ENCODE data around the gene CYBC1.

Gene CYBC1

DNA sequence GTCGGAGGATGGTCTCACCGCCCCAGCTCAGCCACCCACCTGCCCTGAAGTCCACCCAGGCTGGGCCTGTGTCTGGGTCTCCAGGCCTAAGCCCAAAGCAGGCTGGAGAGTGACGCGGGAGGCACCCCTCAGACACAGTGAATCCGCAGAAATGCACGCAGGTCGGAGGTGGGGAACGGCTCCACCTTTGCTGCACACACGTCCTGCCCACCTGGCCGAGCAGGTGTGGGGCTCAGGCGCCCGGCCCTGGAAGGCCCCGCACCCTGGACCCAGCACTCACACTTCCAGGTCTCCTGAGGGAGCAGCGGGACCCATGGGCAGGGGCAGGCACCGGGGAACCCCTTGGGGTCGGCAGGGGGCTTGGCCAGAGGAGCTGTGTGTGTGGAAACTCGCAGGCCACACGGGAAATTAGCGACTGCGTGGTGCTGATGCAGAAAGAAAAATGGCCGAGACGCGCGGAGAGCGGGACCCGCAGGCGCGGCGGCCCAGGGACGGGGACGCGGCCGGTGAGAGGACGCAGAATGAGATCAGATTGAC, 10.7 kb downstream of the CYBC1 start:
- Histone ChIP-seq H3K4me1 (no peaks in the 10 kb centered on the region), H3K27me3 (ENCODE audit: low read depth) (no peaks in the 10 kb centered on the region), H3K4me3 (no peak overlapping the region), H3K36me3 (replicated peaks) (peaks cover 9% of the 10 kb centered on the region), H3K9me3 (no peaks in the 10 kb centered on the region)
- no peak for DNase-seq (ENCODE audit: low spot score in 2 of 2)
- in situ Hi-C loops (cut with MboI; ENCODE audit: low sequenced_read_pairs): no loop called here

DNA sequence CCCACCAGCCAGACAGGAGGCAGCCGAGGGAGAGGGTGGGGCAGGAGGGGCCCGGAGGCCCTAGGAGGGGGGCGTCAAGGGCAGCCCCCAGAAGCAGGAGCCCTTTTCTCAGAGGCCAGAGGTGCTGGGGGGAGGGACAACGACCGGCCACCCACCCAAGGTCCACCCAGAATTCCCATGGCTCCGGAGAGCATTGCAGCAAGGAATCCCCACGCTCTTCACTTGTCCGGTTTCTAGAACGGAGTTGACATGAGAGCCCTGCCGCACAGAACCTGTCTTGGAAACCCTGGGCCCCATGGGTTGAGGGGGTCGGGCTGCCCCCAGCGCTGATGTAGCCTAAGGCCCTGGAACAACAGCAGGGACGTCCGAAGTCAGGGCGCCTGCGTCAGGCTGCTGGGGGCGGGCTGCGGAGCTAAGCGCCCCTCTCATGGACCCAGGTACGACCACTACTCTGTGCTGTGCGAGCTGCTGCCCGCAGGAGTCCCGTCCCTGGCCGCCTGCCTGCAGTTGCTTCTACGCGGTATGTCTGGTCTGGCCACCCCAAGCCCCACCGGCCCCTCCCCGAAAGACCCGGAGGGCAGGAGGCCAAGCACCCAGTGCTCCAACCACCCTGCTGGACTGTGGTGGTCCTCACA, 11.2 kb downstream of the CYBC1 start:
- H3K4me3 ChIP-seq: no peak overlapping the region
- H3K36me3 ChIP-seq (replicated peaks): peaks cover 9% of the 10 kb centered on the region
- in situ Hi-C loops (cut with MboI; ENCODE audit: low sequenced_read_pairs): no loop called here
- no peak for DNase-seq (ENCODE audit: low spot score in 2 of 2)
- no peaks in the 10 kb centered on the region for H3K4me1 ChIP-seq
- H3K9me3 ChIP-seq: no peaks in the 10 kb centered on the region
- no peaks in the 10 kb centered on the region for H3K27me3 ChIP-seq (ENCODE audit: low read depth)

DNA sequence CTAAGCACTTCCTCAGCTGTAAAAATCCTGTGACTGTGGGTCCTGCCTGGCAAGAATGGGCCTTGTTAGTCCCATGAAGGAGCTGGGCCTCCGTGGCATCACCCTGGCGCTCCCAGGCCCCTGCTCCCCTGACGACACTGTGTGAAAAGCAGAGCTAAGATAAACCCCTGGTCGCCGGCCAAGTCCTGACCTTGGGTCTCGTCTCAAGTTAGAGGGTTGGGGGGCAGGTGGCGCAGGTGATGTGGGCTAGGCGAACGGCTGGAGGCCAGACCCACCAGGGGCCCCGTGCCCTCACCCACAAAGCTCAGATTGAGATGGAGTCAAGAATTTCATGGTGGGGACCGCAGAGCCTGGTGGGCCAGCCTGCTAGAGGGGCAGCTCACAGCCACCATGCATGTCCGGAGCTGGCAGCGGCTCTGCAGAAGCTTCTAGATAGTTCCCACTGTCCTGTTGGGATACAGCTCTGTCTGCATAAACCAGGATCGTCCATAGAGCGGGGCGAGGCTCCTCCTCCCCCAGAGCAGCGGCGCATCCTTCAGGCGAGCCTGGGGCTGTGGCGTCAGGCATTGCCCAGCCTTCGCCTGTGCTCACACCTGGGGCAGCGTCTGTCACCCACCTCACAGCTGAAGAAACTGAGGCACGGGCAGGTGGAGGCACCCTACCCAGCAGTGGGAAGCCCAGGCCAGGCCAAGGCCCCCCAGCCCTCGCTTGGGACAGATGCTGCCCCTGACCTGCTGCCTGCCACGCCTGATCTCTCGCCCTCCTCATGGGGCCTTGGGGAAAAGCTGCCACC, 12.0 kb downstream of the CYBC1 start:
- no peak overlapping the region for H3K4me3 ChIP-seq
- in situ Hi-C loops (cut with MboI; ENCODE audit: low sequenced_read_pairs): no loop called here
- peaks cover 9% of the 10 kb centered on the region for H3K36me3 ChIP-seq (replicated peaks)
- no peaks in the 10 kb centered on the region for H3K4me1 ChIP-seq
- no peak for DNase-seq (ENCODE audit: low spot score in 2 of 2)
- no peaks in the 10 kb centered on the region for H3K9me3 ChIP-seq
- no peaks in the 10 kb centered on the region for H3K27me3 ChIP-seq (ENCODE audit: low read depth)

DNA sequence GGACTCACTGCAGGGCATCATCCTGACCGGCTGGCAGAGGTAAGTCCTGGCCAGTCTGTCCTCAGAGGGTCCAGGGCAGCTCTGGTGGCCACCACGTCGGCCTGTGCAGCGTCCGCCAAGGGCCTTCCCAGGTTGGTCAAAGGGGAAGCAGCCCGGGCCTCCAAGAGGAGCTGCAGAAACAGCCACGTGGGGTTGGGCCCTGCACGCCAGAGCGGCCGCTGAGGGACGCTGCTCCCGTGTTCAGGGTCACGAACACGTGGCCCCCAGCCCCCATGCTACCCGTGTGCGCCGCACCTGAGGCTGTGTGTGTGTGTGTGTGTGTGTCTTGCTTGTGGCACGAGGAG, 13.3 kb downstream of the CYBC1 start:
- H3K4me1 ChIP-seq: no peaks in the 10 kb centered on the region
- H3K4me3 ChIP-seq: no peak overlapping the region
- H3K36me3 ChIP-seq (replicated peaks): peaks cover 1% of the 10 kb centered on the region
- no peak for DNase-seq (ENCODE audit: low spot score in 2 of 2)
- H3K27me3 ChIP-seq (ENCODE audit: low read depth): no peaks in the 10 kb centered on the region
- no peaks in the 10 kb centered on the region for H3K9me3 ChIP-seq
- in situ Hi-C loops (cut with MboI; ENCODE audit: low sequenced_read_pairs): no loop called here

DNA sequence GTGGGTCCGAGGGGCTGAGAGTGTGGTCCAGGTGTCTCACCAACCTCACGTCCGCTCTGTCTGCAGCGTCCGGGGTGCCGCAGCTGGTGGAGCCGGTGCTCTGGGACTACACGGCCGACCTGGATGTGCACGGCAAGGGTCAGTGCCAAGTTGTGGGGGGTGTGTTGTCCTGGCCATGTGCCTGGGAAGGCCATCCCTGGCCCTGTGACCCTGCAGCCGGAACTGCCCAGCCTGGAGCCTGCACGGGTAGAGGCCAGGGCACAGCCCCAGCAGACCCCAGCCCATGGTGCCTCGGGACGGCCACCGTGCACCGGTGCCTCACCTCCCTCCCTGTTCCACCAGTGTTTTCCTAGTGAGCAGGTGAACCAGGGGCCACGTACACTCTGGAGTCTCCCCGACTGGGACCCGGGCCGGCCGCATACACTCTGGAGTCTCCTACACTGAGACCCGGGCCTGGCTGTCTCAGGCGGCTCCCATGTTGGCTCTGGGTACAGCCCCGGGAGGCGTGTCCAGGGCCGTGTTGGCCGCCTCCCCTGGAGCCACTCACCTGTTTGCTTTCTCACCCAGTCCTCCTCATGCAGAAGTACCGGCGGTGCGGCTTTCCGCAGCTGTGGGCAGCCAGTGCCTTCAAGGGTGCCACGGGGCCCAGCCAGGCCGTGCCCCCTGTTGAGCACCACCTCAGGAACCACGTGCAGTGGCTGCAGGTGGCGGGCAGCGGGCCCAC, 13.8 kb downstream of the CYBC1 start:
- in situ Hi-C loops (cut with MboI; ENCODE audit: low sequenced_read_pairs): no loop called here
- Histone ChIP-seq H3K4me1 (no peaks in the 10 kb centered on the region), H3K9me3 (no peaks in the 10 kb centered on the region), H3K36me3 (replicated peaks) (no peaks in the 10 kb centered on the region), H3K27me3 (ENCODE audit: low read depth) (no peaks in the 10 kb centered on the region), H3K4me3 (no peak overlapping the region)
- DNase-seq (ENCODE audit: low spot score in 2 of 2): no peak

DNA sequence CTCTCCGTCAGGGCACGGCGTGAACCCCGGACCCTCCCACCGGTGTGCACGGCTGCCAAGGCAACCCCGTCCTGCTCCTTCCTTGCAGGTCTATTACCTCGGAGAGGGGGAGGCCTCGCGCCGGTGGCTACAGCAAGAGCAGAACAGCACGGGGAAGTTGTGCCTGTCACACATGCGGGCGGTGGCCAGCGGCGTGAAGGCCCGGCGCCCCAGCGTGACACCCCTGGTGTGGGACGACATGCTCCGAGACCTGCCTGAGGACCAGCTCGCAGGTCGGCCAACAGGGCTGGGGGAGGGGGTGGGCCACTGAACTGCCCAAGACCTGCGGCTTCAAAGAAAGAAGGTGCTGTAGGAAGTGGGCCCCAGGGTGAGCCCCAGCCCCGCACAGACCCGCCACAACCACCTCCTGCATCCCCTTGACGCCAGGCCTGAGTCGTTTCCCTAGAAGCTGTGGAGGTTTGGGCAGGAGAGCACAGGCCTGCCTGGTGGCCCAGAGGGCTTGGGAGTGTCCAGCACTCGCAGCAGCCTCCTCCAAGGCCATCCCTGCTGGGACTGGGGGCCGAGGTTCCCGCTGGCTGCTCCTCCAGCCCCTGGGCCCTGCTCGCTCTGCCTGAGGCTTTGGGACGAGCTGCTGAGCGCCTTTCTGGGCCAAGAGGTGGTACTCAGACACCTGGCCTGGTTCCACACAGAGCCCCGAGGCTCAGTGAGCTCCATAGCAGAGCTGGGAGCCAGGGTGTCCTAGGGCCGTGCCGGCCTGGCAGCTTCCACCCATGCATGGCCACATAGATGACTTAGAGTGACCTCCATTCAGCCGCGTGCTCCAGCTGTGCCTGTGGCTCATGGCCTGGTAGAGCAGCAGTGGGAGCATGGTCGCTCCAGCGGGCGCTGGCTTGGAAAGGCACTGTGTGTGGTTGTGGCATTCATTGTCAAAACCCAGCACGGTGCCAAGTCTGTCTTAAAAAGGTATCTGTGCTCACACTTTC, 14.7 kb downstream of the CYBC1 start:
- H3K4me3 ChIP-seq: no peak overlapping the region
- H3K27me3 ChIP-seq (ENCODE audit: low read depth): no peaks in the 10 kb centered on the region
- in situ Hi-C loops (cut with MboI; ENCODE audit: low sequenced_read_pairs): no loop called here
- no peaks in the 10 kb centered on the region for H3K36me3 ChIP-seq (replicated peaks)
- DNase-seq (ENCODE audit: low spot score in 2 of 2): no peak
- H3K9me3 ChIP-seq: no peaks in the 10 kb centered on the region
- no peaks in the 10 kb centered on the region for H3K4me1 ChIP-seq

DNA sequence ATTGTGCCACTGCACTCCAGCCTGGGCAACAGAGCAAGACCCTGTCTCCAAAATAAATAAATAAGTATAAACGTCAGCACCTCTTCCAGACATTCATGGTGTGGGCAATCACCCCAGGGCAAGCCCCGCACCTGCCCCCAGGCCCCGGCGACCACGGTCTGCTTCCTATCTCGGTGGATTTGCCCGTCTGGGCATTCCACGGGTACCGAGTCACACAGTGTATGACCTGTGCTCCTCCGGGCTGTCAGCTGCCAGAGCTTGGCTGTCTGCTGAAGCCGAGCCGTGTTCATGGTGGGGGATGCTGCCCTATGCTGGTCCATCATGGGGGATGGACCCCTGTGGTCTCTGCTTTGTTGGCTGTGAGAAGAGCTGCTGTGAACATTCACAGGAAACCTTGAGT, 15.4 kb downstream of the CYBC1 start:
- Histone ChIP-seq H3K4me3 (no peak overlapping the region), H3K4me1 (no peaks in the 10 kb centered on the region), H3K27me3 (ENCODE audit: low read depth) (no peaks in the 10 kb centered on the region), H3K9me3 (no peaks in the 10 kb centered on the region), H3K36me3 (replicated peaks) (no peaks in the 10 kb centered on the region)
- DNase-seq (ENCODE audit: low spot score in 2 of 2): no peak
- in situ Hi-C loops (cut with MboI; ENCODE audit: low sequenced_read_pairs): no loop called here

DNA sequence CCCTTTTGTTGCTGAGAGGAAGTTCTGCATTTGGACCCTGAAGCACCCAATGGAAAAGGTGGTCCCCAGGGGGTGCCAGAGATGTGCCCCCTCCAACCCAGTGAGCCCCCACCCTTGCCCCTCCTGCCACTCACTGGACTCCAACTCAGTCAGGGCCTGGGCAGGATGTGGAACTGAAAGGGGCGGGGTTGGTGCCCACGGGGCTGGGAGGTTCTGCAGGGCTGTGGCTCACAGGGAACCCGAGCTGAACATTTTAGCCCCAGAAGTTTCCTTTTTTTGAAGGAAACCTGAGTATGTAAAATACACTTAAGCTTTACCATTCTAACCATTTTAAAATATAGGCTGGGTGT, 16.4 kb downstream of the CYBC1 start:
- Histone ChIP-seq H3K36me3 (replicated peaks) (no peaks in the 10 kb centered on the region), H3K9me3 (no peaks in the 10 kb centered on the region), H3K4me1 (no peaks in the 10 kb centered on the region), H3K27me3 (ENCODE audit: low read depth) (no peaks in the 10 kb centered on the region), H3K4me3 (no peak overlapping the region)
- DNase-seq (ENCODE audit: low spot score in 2 of 2): no peak
- in situ Hi-C loops (cut with MboI; ENCODE audit: low sequenced_read_pairs): no loop called here

DNA sequence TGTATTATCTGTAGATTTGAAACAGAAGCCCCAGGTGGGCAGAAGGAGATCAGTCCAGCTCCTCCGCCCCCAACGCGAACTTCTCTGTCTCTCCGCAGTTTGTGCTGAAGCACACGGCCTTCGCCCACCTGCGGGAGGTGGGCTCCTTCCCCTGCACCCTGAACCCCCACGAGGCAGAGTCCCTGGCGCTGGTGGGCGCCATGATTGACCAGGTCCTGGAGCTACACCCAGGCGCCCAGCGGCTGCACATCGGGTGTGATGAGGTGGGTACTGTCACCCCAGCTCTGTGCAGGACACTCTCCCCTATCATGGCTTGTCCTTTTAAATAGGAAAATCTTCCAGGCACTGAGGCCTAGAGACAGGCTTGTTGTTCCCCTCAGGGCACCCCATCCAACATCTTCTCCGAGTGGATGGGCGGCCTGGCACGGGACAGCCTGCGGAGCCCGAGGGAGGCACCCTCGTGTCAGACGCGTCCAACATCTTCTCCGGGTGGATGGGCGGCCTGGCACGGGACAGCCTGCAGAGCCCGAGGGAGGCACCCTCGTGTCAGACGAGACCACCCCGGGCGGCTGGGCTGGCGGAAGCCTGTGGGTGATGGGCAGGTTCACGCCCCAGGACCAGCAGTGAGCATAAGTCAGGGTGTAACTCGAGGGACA, 16.9 kb downstream of the CYBC1 start:
- no peak overlapping the region for H3K4me3 ChIP-seq
- no peak for DNase-seq (ENCODE audit: low spot score in 2 of 2)
- no peaks in the 10 kb centered on the region for H3K27me3 ChIP-seq (ENCODE audit: low read depth)
- in situ Hi-C loops (cut with MboI; ENCODE audit: low sequenced_read_pairs): no loop called here
- H3K9me3 ChIP-seq: no peaks in the 10 kb centered on the region
- no peaks in the 10 kb centered on the region for H3K4me1 ChIP-seq
- no peaks in the 10 kb centered on the region for H3K36me3 ChIP-seq (replicated peaks)

DNA sequence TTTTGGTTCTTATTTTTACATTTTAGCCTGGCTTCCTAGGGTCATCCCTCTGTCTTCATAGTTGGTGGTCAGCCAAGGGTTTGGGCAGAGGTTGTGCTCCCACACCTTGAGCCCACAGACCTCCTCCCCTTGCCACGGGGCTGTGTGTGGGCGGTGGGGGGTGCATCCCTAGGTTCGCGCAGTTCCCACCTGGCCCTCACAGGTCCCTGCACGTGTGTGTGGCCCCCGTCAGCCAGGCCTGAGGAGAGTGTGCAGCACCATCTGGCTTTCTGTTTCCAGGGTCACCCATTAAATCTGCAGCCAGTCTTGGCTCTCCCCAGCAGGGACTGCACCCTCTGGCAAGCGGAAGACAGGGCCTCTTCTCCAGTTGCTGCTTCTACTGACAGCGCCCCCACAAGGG, 18.5 kb downstream of the CYBC1 start:
- Histone ChIP-seq H3K4me1 (no peaks in the 10 kb centered on the region), H3K36me3 (replicated peaks) (no peaks in the 10 kb centered on the region), H3K4me3 (no peak overlapping the region), H3K27me3 (ENCODE audit: low read depth) (no peaks in the 10 kb centered on the region), H3K9me3 (no peaks in the 10 kb centered on the region)
- DNase-seq (ENCODE audit: low spot score in 2 of 2): no peak
- in situ Hi-C loops (cut with MboI; ENCODE audit: low sequenced_read_pairs): no loop called here

DNA sequence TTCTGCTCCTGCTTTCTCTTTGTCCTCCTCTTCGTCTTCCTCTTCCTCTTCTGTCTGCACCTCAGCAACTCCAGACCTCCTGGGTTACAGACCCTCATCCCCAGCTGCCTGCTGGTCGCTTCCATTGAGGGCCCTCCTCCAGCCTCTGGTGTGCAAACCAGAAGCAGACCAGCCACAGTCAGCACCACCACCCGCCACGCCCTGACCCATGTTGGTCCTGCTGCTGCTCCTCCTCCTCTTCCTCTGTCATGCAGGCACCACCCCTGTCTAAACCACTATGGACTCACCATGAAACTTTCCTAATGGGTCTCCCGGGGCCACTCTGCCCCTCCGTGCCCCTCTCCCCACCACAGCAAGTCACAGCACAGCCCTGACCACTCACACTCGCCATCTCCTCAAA, 20.7 kb downstream of the CYBC1 start:
- in situ Hi-C loops (cut with MboI; ENCODE audit: low sequenced_read_pairs): no loop called here
- no peak for DNase-seq (ENCODE audit: low spot score in 2 of 2)
- Histone ChIP-seq H3K4me1 (no peaks in the 10 kb centered on the region), H3K4me3 (no peak overlapping the region), H3K9me3 (no peaks in the 10 kb centered on the region), H3K36me3 (replicated peaks) (no peaks in the 10 kb centered on the region), H3K27me3 (ENCODE audit: low read depth) (no peaks in the 10 kb centered on the region)

DNA sequence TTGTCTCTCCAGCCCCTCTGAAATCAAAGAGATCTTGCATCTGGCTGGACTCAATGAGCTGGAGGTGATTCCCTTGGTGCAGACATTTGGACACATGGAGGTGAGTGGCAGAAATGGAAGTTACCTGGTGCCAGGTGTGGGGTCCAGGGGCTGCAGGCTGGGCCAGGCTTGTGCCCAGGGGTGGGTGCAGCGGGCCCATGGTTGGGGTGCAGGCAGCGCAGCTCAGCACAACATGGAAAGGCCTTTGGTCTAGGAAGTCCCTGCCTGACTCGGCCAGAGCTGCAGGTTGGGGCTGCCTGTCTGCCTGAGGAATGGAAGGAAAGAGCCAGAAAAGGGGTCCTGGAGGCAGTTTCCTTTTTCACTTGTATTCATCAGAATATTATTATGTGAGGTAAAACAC, 22.0 kb downstream of the CYBC1 start:
- no peaks in the 10 kb centered on the region for H3K9me3 ChIP-seq
- no peaks in the 10 kb centered on the region for H3K27me3 ChIP-seq (ENCODE audit: low read depth)
- no peak for DNase-seq (ENCODE audit: low spot score in 2 of 2)
- in situ Hi-C loops (cut with MboI; ENCODE audit: low sequenced_read_pairs): no loop called here
- H3K36me3 ChIP-seq (replicated peaks): no peaks in the 10 kb centered on the region
- H3K4me1 ChIP-seq: no peaks in the 10 kb centered on the region
- no peak overlapping the region for H3K4me3 ChIP-seq

DNA sequence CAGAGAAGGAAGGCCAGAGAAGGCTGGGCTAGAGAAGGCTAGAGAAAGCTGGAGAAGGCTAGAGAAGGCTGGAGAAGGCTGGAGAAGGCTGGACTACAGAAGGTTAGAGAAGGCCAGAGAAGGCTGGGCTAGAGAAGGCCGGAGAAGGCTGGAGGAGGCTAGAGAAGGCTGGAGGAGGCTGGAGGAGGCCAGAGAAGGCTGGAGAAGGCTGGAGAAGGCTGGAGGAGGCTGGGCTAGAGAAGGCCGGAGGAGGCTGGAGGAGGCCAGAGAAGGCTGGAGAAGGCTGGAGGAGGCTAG, 25.7 kb downstream of the CYBC1 start:
- Histone ChIP-seq H3K36me3 (replicated peaks) (no peaks in the 10 kb centered on the region; the same call in 1 of the 2 replicates), H3K4me3 (no peak overlapping the region), H3K9me3 (no peaks in the 10 kb centered on the region), H3K27me3 (ENCODE audit: low read depth) (no peaks in the 10 kb centered on the region), H3K4me1 (no peaks in the 10 kb centered on the region)
- in situ Hi-C loops (cut with MboI; ENCODE audit: low sequenced_read_pairs): no loop called here
- no peak for DNase-seq (ENCODE audit: low spot score in 2 of 2)

Data from HAP-1 (cell line).